Measurements from ENCODE around the gene NTHL1. TPM values are rescaled to one million over a fixed set of nuclear protein-coding genes. Genes with fewer than 3 reads are reported as not detected.

The NTHL1 gene
- total and polyA plus RNA-seq, 2 experiments from 2014 or later: 51.3 to 61.3 TPM

- H3K27ac ChIP-seq: no peak overlapping the region
- no peaks in the 10 kb centered on the region for H3K9me3 ChIP-seq (ENCODE audit: low read depth)
- DNase-seq (ENCODE audit: low read depth in 1 of 2, low spot score in 1 of 2): no peak
- no peak overlapping the region for H3K4me3 ChIP-seq
- H3K36me3 ChIP-seq: peaks cover 10% of the 10 kb centered on the region
- H3K4me1 ChIP-seq (ENCODE audit: low read depth): no peaks in the 10 kb centered on the region
- TF ChIP-seq CTCF (IDR thresholded peaks at IDR 0.05; ENCODE audit: low read depth, low read length): peak; percentile 8
- no peaks in the 10 kb centered on the region for H3K27me3 ChIP-seq
Observed at GRCh38 chr16:2056681-2057407, 9.2 kb upstream of the NTHL1 start.

GRCh38 chr16:2056077-2056476, 8.4 kb upstream of the NTHL1 start:
- Histone ChIP-seq H3K9me3 (ENCODE audit: low read depth) (no peaks in the 10 kb centered on the region), H3K4me3 (no peak overlapping the region), H3K27me3 (no peaks in the 10 kb centered on the region), H3K36me3 (peaks cover 14% of the 10 kb centered on the region), H3K27ac (no peak overlapping the region), H3K4me1 (ENCODE audit: low read depth) (no peaks in the 10 kb centered on the region)
- no peak for DNase-seq (ENCODE audit: low read depth in 1 of 2, low spot score in 1 of 2)
- TF ChIP-seq CTCF (IDR thresholded peaks at IDR 0.05; ENCODE audit: low read depth, low read length): no peak

DNA sequence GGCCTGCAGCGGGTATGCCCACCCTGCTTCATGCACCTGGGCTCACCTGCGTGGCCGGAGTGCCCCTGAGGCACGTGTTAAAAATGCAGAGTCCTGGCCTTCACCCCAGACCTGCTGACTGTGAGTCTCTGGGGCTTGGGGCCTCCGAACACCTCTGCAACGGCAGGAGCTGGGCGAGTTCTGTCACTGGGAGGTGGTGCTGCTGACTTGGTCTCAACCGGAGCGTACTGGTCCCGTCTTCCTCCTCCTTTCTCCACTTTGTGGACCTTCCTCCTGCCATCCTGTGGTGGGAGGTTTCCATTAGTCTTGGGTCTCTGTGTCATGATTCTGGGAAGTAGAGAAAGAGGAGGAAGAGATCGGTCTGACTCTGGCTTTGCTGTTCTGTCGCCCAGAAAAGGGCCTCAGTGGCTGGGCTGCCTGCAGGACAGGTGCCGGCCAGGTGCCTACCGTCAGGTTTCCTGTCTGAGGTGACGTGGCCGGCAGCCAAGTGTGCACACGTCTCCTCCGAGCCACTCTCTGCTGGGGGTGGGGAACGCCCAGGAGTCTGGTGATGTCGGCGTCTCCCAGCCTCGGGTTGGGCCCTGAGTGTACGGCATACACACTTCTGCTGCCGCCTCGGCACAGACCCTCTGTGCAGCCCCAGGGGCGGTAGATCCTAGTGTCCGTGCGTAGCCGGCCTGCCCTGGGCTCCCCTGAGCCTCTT, 7.1 kb upstream of the NTHL1 start:
- peaks cover 14% of the 10 kb centered on the region for H3K36me3 ChIP-seq
- TF ChIP-seq CTCF (IDR thresholded peaks at IDR 0.05; ENCODE audit: low read depth, low read length): no peak
- DNase-seq (ENCODE audit: low read depth in 1 of 2, low spot score in 1 of 2): no peak
- H3K9me3 ChIP-seq (ENCODE audit: low read depth): no peaks in the 10 kb centered on the region
- H3K27ac ChIP-seq: no peak overlapping the region
- H3K4me1 ChIP-seq (ENCODE audit: low read depth): no peaks in the 10 kb centered on the region
- no peaks in the 10 kb centered on the region for H3K27me3 ChIP-seq
- no peak overlapping the region for H3K4me3 ChIP-seq

- H3K4me3 ChIP-seq: no peak overlapping the region
- peaks cover 14% of the 10 kb centered on the region for H3K36me3 ChIP-seq
- DNase-seq (ENCODE audit: low read depth in 1 of 2, low spot score in 1 of 2): no peak
- no peak overlapping the region for H3K27ac ChIP-seq
- peaks cover 1% of the 10 kb centered on the region for H3K4me1 ChIP-seq (ENCODE audit: low read depth)
- no peak for TF ChIP-seq CTCF (IDR thresholded peaks at IDR 0.05; ENCODE audit: low read depth, low read length)
- H3K27me3 ChIP-seq: no peaks in the 10 kb centered on the region
- H3K9me3 ChIP-seq (ENCODE audit: low read depth): no peaks in the 10 kb centered on the region
Observed at GRCh38 chr16:2053897-2054296, 6.3 kb upstream of the NTHL1 start.

DNA sequence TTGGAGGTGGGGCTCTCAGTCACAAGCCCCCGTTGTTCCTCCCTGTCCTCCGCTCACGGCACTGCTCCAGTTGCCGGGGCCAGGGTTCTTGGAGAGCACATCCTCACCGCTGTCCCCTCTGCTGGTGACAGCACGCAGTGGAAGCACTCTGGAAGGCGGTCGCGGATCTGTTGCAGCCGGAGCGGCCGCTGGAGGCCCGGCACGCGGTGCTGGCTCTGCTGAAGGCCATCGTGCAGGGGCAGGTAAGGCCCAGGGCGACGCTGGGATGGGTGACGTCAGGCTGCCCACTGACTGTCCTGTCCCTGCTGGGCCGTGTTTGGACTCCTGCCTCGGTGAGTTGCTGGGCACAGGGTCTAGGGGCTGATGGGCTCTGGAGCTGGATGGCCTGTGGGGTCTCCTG, 5.6 kb upstream of the NTHL1 start:
- no peak for TF ChIP-seq CTCF (IDR thresholded peaks at IDR 0.05; ENCODE audit: low read depth, low read length)
- no peak overlapping the region for H3K4me3 ChIP-seq
- H3K27me3 ChIP-seq: no peaks in the 10 kb centered on the region
- H3K27ac ChIP-seq: no peak overlapping the region
- no peak for DNase-seq (ENCODE audit: low read depth in 1 of 2, low spot score in 1 of 2)
- H3K4me1 ChIP-seq (ENCODE audit: low read depth): peaks cover 6% of the 10 kb centered on the region
- H3K36me3 ChIP-seq: peaks cover 14% of the 10 kb centered on the region
- no peaks in the 10 kb centered on the region for H3K9me3 ChIP-seq (ENCODE audit: low read depth)

Data from cardiac muscle cell (in vitro differentiated cells and primary cell).